ENCODE measurements around the gene HSP90B1.

Gene HSP90B1

DNA sequence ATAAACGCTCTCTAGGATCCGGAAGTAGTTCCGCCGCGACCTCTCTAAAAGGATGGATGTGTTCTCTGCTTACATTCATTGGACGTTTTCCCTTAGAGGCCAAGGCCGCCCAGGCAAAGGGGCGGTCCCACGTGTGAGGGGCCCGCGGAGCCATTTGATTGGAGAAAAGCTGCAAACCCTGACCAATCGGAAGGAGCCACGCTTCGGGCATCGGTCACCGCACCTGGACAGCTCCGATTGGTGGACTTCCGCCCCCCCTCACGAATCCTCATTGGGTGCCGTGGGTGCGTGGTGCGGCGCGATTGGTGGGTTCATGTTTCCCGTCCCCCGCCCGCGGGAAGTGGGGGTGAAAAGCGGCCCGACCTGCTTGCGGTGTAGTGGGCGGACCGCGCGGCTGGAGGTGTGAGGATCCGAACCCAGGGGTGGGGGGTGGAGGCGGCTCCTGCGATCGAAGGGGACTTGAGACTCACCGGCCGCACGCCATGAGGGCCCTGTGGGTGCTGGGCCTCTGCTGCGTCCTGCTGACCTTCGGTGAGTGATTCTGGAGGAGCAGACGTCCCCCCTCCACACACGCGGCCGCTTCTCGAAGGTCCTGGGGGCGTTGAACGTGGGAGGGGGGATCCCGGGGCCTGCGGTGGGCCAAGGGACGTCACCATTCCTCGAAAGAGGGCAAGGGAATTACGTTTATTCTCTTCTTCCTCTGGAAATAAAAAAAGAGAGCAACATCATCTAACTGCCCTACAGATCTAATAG, at the start of gene HSP90B1:
TSS of gene HSP90B1 (plus strand) at position 377 of the 753 bp plus-strand sequence. CDS start at position 483, 106 bp downstream.
- peak; percentile 100 for DNase-seq

GRCh38 chr12:103881261-103881660, 48.9 kb upstream of the HSP90B1 start:
- no peak for DNase-seq

DNA sequence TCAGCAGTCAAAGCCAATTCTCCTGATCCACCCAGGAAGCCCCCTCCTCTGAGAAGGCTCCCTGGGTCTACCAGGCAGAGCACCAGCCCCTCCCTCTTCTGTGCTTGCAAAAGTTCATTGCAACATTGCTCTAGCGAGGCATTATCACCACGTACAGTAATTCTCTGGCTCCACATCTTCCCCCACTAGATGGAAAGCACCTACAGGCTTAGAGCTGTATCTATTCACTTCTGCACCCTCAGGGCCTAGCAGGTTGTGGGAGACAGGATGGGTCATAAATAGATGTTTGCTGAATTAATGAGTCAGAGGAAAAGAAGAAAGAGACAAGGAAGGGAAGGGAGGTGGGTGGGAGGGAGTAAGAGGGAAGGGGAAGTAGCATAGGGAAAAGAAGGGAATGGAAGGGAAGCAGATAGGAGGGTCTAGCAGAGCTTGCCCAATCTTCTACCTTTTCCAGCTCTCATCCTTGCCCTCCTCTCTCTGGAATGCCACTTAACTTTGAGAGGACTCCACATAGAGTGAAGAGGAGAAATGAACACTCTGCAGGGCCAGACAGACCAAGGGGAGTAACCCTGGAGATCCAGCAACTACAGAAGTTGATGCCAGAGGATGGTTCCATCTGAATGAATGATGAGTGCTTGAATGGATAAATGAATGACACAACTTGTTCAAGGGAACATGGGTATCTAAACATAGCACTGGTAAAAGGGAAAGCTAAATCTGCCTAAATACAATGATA, 47.2 kb upstream of the HSP90B1 start:
- peak; percentile 9 for DNase-seq

DNA sequence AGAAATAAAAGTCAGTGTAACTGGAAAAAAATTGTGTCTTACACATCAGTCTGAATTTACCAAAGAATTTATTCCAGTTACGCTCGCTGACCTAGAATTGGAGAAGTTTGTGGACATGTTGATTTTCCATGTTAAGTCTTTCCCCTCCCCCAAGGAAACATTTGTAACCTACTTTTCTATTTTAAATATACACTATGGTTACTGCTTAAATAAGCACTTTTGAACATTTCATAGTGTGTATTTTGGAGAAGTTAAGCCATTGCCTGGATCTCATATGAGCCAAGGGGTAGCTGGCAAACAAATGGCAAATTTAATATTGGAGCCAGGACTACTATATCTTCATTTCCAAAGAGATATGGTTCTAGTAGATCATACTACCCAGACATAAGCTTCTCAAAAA, 46.3 kb upstream of the HSP90B1 start:
- DNase-seq = no peak

DNA sequence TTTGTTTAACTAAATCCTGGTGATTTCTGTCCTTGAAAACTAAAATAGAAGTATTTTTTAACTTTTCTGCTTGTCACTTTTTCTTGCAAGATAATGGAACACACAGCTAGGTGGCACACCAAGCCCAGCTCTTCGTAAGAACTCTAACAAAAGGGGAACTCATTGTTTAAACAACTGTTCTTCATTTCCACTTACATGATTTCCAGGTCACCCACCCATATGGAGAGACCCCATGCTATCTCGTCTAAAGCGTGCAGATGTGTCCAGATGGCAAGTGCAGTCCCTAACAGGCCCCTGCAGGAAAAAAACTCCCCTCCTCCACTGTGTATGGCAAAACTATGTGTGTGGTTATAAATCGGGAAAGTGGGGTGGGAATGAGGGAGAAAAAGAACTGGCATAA, 45.9 kb upstream of the HSP90B1 start:
- DNase-seq = peak; percentile 63

DNA sequence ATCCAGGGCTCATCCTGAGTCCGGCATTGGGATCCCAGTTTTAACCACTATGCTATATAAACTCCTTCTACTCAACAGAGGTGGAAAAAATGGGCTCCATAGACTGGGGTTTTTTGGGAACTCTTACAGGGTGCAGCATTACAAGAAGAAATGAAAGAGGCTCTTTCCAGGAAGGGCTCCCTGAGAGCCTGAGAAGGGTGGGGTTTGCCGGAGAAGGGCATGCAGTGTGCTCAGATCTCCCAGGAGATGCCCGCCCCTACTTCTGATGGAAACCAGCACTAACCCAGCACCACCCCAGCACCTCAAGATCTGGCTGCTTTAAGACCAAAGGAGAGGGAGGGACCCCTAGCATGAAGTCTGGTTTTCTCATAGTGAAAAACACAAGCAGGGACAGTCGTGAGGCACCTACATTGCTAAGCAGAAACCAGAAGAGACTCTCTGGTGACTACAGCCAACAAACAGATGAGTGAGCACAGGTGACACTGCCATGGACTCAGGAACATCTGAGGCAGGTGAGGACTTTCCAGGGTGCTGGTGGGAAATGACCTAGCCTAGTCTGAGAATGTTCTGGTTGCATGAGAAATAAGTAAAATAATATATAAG, 43.9 kb upstream of the HSP90B1 start:
- DNase-seq = no peak

DNA sequence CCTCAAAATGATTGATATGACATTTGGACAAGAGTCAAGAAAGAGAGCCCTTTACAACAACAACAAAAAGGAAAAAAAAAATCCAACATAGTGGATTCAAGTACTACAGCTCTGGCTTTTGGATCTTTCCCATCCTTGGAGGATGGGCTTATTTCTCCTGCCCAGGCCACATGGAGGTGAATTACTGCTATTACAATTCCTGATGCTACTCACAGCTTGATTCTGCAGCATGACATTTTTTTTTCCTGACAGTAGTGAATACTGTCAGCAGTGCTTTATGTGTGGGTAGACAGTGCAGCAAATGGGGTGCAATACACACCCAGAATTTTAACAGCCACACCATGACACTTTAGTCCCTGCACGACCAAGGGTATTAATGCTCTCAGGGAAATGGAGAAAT, 42.5 kb upstream of the HSP90B1 start:
- DNase-seq = no peak

- DNase-seq = no peak
Measured at GRCh38 chr12:103897316-103897715, 32.9 kb upstream of the HSP90B1 start.

DNA sequence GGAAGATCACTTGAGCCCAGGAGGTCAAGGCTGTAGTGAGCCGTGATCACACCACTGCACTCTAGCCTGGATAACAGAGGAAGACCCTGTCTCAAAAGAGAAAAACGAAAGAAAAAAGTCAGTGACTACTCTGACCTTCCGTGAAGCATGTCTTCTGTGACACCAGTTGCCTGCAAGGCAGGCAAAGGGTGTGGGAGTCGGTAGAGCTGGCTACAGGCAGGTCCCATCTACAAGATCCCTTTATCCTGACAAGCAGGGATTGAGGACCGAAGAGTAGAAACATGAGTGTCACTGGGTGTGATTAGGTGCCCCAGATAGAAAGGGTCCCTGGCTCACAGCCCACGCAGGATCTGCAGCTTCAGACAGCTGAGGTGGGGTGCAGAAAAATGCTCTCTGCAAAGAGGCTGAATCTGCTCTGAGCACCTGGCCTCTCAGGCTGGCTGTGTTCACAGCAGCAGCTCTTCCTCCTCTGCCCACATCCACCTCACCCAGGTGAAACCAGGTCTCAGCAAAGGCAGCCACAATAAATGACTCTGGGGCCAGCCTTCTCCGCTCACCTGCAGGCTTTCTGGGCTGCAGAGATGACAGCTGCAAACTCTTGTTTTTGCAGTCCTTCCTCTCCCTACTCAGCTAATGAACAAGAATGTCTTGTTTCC, 28.6 kb upstream of the HSP90B1 start:
- DNase-seq = no peak

- DNase-seq = no peak
Measured at GRCh38 chr12:103903993-103904392, 26.2 kb upstream of the HSP90B1 start.

DNA sequence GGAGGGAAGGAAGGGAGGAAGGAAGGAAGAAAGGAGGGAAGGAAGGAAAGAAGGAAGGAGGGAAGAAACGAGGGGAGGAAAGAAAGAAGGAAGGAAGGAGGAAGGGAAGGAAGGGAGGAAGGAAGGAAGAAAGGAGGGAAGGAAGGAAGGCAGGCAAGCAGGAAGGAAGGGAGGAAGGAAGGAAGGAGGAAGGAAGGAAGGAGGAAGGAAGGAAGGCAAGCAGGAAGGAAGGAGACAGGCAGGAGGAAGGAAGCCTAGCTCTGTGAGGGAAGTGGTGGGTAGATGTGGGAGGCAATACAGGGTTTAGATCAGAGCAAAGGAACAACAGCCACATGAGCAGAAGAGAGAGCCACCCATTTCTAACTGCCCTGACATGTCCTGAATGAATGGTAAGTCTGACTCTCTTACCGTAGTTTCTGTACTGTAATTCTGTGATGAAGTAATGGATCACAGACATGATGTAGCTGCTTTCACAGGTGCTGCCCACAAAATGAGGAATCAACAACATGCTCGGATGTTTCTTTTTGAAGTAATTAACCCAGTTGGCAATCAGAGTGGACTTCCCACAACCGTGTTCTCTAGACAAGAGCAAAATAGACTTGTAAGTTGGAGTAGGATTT, 24.4 kb upstream of the HSP90B1 start:
- no peak for DNase-seq

DNA sequence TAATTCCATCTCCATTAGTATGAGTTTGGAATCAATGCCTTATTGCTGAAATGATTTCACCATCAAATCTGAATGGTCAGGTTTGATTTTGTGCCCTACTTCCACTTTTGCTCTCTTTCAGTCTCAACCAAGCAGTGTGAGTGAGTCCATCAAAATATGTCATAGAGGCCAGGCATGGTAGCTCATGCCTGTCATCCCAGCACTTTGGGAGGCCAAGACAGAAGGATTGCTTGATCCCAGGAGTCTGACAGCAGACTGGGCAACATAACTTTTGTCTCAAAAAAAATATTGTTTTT, 22.0 kb upstream of the HSP90B1 start:
- no peak for DNase-seq

- DNase-seq = no peak
Measured at GRCh38 chr12:103908877-103909276, 21.3 kb upstream of the HSP90B1 start.

GRCh38 chr12:103909811-103910210, 20.4 kb upstream of the HSP90B1 start:
- DNase-seq = no peak

DNA sequence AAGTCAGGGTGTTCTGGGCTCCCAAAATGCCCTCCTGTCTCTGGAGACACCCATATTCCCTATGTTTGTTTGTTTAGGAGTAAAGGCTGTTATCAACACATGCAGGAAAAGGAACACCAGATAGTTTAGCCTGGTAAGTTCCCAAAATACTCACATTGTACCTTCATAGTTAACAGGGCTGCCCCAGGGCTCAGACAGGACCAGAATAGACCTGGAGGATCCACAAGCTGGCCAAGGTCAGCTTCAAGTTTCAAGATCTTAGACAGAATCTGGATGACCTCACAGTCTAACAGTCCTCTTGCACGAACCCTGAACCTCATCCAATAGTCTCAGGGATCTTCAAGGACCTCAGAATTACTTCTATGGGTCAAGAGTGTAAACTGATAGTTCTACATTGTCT, 18.1 kb upstream of the HSP90B1 start:
- DNase-seq = no peak

GRCh38 chr12:103913100-103913499, 17.1 kb upstream of the HSP90B1 start:
- DNase-seq = no peak

GRCh38 chr12:103915306-103915705, 14.9 kb upstream of the HSP90B1 start:
- DNase-seq = no peak

- DNase-seq = no peak
Measured at GRCh38 chr12:103917873-103918272, 12.3 kb upstream of the HSP90B1 start.

DNA sequence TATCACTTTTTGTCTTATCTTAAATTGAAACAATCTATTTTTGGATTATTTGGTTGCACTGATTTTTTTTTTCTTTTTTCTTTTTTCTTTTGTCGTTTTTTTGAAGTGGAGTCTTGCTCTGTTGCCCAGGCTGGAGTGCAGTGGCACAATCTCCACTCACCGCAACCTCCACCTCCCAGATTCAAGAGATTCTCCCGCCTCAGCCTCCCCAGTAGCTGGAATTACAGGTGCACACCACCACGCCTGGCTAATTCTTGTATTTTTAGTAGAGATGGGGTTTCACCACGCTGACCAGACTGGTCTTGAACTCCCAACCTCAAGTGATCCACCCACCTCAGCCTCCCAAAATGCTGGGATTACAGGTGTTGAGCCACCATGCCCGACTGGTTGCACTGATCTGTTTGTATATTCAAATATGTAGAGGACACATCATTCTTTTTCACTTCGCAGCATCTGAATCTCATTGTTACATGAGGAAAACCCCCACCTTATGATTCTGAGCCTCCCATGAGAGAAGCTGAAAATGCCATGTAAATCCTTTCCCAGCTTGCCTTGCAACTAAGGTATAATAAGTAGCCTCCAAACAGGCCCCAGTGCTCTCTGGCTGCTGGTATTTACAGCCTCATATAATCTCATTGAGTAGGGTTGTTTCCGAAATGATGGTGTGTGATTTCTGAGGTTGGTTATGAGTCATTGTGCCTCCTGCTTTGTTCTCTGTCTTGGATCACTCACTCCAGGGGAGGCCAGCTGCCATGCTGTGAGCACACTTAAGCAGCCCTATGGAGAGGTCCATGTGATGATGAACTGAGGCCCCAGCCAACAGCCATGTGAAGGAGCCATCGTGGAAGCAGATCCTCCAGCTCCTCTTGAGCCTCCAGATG, 5.2 kb upstream of the HSP90B1 start:
- DNase-seq = no peak

DNA sequence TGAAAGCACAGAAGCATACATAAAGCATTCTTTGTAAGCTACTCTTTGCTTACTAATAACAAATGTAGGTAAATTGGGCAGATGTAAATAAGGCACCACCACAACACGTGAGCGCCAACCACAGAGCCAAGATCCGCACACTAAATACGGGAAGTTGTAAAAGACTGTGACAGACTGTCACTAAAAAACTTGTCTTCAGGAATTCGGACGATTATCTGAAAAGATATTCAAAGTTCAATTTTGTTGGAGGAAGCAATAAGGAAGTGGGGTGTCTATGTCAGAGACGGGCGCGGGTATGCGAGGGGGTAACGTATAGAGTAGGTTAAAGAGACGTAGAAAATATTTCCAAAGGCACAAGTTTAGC, 1.5 kb upstream of the HSP90B1 start:
- DNase-seq = peak; percentile 74

DNA sequence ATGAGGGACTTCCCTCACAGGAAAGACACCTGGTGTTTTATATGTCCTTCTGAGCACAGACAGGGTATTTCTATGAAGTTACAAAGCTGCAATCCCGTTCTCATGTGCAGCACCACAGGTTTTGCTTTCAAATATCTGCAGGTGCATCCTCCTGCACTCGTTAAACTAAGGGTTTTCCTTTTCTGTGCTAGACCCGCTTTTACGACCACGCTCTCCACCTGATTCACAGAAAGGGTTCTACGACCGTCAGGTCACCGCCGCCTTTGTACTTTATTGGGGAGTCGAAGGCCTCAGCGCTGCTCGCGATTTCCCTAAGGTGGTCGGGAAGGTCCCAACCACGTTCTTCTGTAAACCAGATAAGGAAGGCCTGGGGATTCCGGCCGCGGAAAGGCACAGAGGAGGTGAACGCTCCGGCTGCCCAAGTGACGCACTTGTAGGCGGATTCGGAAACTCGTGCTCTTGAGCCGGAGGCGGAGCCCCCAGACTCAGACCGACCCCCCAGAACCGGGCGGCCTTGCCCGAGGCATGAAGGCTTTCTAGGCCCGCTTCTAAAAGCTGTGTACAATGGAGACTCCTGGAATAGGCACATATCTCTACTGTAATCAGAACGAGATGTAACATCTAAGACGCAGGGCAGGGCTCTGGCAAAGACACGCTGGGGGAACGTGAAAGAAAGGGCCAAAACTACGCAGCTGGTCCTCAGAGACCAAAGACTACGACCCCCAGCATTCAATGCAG, 995 bp upstream of the HSP90B1 start:
- peak; percentile 97 for DNase-seq

DNA sequence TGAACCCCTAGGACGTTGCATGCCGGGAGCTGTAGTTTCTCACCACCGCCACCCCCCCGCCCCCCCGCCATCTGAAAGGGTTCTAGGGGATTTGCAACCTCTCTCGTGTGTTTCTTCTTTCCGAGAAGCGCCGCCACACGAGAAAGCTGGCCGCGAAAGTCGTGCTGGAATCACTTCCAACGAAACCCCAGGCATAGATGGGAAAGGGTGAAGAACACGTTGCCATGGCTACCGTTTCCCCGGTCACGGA, 501 bp upstream of the HSP90B1 start:
- DNase-seq = no peak

Measured in hematopoietic multipotent progenitor cell treated with erythropoietin and hydrocortisone succinate and interleukin-3 and kit ligand, for 6 days (in vitro differentiated cells).